HL-60 (cell line): ENCODE data around the gene ARL4D.
"Not testable (repeated sequence)": the region's sequence is repeated elsewhere in the genome, so short reads cannot be mapped to it uniquely, and the experiment has no call there.

ENCODE experiments used
- DNase-seq, 2 experiments: peaks; one replicate each; pipeline ENCODE4 v3.0.0-alpha.2; 2010 to 2020; ENCODE audit warnings: low read depth in 1 of 2, low spot score in 1 of 2
- H3K27ac ChIP-seq: fragments of 250-450 bp; sonication (Bioruptor Pico); replicated peaks from 2 replicates; pipeline ENCODE4 v1.5.1; 2020; ENCODE audit warnings: mild to moderate bottlenecking, moderate library complexity
- H3K27me3 ChIP-seq: fragments of 250-450 bp; sonication (Bioruptor Pico); 2 replicates; pipeline ENCODE4 v1.5.1; 2021; ENCODE audit warnings: mild to moderate bottlenecking, moderate library complexity; ENCODE audit not compliant: insufficient read depth, poor library complexity, severe bottlenecking
- H3K4me3 ChIP-seq: replicated peaks from 2 replicates; pipeline ENCODE4 v1.5.1; 2011; ENCODE audit warnings: mild to moderate bottlenecking, control low read depth, low read length; ENCODE audit not compliant: insufficient read depth
- GABPA ChIP-seq: IDR thresholded peaks from 2 replicates; pipeline ENCODE4 v1.6.1; 2012; ENCODE audit warnings: low read depth
- POLR2AphosphoS5 ChIP-seq: IDR thresholded peaks from 2 replicates; pipeline ENCODE4 v1.6.1; 2012; ENCODE audit warnings: low read depth
- SPI1 ChIP-seq: IDR thresholded peaks from 2 replicates; pipeline ENCODE4 v1.6.1; 2012; ENCODE audit warnings: low read depth, mild to moderate bottlenecking, borderline replicate concordance
- TF ChIP-seq, protein P1 (sequence below): IDR thresholded peaks from 2 replicates; pipeline ENCODE4 v1.6.1; 2012; ENCODE audit warnings: low read depth; ENCODE audit not compliant: insufficient replicate concordance
- TF ChIP-seq, protein P2 (sequence below): IDR thresholded peaks from one replicate; pipeline ENCODE4 v1.5.1; 2011; ENCODE audit warnings: low read length, control low read depth, inconsistent platforms; ENCODE audit not compliant: insufficient read depth

The ARL4D gene

DNA sequence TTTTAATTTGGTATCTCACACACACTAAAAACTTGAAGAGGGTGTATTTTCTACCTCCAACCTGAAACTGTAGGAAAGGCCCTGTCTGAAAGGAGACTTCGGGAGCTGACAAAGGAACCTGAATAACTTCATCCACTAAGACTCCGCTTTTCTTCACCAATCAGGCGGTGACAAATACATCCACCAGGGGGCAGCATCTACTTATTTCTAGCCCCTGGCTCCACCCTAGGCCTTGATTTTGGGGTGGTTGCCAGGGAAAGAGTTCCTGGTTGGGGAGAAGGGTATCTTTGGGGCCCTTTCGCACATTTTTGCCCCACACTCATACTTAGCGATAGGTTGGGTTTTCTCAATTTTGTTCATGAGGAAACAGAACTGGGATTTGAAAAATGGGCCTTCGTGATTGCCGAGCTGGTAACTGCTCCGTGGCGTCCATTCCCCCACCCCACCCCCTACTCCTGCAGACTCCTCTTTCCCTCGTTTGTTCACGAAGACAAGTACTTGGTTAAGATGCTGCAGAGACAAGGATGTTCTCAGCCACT, 4.8 kb upstream of the ARL4D start:
- H3K27ac ChIP-seq, result no peak overlapping the region
- no peaks in the 10 kb centered on the region for H3K27me3 ChIP-seq
- TF ChIP-seq, protein P1, sequence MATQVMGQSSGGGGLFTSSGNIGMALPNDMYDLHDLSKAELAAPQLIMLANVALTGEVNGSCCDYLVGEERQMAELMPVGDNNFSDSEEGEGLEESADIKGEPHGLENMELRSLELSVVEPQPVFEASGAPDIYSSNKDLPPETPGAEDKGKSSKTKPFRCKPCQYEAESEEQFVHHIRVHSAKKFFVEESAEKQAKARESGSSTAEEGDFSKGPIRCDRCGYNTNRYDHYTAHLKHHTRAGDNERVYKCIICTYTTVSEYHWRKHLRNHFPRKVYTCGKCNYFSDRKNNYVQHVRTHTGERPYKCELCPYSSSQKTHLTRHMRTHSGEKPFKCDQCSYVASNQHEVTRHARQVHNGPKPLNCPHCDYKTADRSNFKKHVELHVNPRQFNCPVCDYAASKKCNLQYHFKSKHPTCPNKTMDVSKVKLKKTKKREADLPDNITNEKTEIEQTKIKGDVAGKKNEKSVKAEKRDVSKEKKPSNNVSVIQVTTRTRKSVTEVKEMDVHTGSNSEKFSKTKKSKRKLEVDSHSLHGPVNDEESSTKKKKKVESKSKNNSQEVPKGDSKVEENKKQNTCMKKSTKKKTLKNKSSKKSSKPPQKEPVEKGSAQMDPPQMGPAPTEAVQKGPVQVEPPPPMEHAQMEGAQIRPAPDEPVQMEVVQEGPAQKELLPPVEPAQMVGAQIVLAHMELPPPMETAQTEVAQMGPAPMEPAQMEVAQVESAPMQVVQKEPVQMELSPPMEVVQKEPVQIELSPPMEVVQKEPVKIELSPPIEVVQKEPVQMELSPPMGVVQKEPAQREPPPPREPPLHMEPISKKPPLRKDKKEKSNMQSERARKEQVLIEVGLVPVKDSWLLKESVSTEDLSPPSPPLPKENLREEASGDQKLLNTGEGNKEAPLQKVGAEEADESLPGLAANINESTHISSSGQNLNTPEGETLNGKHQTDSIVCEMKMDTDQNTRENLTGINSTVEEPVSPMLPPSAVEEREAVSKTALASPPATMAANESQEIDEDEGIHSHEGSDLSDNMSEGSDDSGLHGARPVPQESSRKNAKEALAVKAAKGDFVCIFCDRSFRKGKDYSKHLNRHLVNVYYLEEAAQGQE, result no peak
- TF ChIP-seq, protein P2, sequence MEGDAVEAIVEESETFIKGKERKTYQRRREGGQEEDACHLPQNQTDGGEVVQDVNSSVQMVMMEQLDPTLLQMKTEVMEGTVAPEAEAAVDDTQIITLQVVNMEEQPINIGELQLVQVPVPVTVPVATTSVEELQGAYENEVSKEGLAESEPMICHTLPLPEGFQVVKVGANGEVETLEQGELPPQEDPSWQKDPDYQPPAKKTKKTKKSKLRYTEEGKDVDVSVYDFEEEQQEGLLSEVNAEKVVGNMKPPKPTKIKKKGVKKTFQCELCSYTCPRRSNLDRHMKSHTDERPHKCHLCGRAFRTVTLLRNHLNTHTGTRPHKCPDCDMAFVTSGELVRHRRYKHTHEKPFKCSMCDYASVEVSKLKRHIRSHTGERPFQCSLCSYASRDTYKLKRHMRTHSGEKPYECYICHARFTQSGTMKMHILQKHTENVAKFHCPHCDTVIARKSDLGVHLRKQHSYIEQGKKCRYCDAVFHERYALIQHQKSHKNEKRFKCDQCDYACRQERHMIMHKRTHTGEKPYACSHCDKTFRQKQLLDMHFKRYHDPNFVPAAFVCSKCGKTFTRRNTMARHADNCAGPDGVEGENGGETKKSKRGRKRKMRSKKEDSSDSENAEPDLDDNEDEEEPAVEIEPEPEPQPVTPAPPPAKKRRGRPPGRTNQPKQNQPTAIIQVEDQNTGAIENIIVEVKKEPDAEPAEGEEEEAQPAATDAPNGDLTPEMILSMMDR, result peak; percentile 83
- no peak overlapping the region for H3K4me3 ChIP-seq
- peak in 1 of 2 experiments; percentile 90 for DNase-seq

DNA sequence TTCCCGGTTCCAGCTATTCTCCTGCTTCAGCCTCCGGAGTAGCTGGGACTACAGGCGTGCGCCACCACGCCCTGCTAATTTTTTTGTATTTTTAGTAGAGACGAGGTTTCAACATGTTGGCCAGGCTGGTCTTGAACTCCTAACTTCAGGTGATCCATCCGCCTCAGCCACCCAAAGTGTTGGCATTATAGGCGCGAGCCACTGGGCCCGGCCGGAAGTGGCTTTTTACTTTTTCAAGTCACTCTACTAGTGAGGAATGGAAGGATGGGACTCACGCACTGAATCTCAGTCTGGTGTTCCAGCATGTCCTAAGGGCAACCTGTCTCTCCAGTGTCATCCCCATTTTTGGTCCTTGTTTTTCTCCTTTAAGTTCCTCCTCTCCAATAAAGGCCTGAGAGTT, 4.1 kb upstream of the ARL4D start:
- not testable (repeated sequence) for H3K27ac ChIP-seq, H3K4me3 ChIP-seq, H3K27me3 ChIP-seq, DNase-seq

DNA sequence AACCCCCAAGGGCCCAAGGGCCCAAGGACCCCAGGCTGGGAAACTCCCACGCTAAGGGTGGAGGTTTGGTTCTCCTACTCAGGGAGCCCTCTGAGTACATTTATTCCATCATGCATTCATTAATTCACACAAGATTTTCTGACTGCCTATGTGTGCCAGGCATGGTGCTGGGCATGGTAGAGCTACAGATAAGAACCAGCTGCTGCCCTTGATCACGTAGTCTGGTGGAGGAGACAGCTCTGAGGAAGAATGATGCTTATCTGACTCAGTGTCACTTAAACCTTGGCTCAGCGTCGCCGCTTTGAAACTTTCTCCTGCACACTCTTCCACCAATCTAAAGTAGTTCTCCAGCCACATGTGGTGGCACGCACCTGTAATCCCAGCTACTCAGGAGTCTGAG, 3.6 kb upstream of the ARL4D start:
- no peak for DNase-seq
- TF ChIP-seq, protein P1, result no peak
- TF ChIP-seq SPI1 (no peak), GABPA (no peak), POLR2AphosphoS5 (no peak)
- TF ChIP-seq, protein P2, result no peak
- H3K27me3 ChIP-seq, result no peaks in the 10 kb centered on the region
- H3K27ac ChIP-seq, result no peak overlapping the region
- H3K4me3 ChIP-seq, result no peak overlapping the region

DNA sequence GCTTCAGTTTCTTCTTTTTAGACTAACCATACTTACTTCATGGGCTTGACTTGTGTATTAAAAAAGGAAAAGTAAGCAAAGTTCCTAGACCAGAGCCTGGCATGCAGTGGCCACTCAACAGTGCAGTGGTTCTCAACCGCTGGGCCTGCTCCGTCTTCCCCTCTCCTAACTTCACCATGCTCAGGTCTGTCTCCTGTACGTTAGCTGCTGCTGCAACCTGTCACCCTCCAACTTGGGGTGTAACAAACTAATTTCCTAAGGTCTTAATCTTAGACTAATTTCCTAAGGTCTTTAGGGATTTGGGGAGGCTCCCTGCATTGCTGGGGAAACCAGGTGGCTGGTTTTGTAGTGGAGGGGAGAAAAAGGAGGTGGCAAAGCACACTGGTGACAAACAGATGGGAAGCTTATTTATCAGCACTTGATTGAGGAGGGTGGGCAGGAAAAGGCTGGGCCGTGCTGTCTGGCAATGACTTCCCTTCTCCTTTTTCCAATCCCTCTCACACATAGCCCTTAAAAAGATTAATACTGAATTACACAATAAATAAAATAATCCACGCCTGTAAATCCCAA, 2.2 kb upstream of the ARL4D start:
- no peak overlapping the region for H3K4me3 ChIP-seq
- no peak for TF ChIP-seq SPI1
- TF ChIP-seq, protein P2, result no peak
- TF ChIP-seq, protein P1, result no peak
- no peak for TF ChIP-seq POLR2AphosphoS5
- no peak for TF ChIP-seq GABPA
- no peak overlapping the region for H3K27ac ChIP-seq

More for the DNA sequence above, 2.2 kb upstream of the ARL4D start:
- DNase-seq, result no peak
- H3K27me3 ChIP-seq, result no peaks in the 10 kb centered on the region
